COR-L47 (cell line): ENCODE data around the gene COG5.

Experiments used
- DNase-seq: peaks from one replicate; lab custom pipeline; 2025; lab: John Stamatoyannopoulos, UW

COG5 gene

GRCh38 chr7:107563775-107564552 is at the start of gene COG5, which contains the start of gene DUS4L:
TSS of gene COG5 (minus strand) at chr7:107563920. CDS start at chr7:107563896, 24 bp downstream.
TSS of gene DUS4L (plus strand) at chr7:107563971. CDS start at chr7:107567071, 3,100 bp downstream.
- peak; percentile 71 for DNase-seq

- DNase-seq, result no peak
Observed at GRCh38 chr7:107613439-107613838, 49.7 kb upstream of the COG5 start.

GRCh38 chr7:107610323-107610722 is 46.6 kb upstream of the COG5 start:
- no peak for DNase-seq

DNA sequence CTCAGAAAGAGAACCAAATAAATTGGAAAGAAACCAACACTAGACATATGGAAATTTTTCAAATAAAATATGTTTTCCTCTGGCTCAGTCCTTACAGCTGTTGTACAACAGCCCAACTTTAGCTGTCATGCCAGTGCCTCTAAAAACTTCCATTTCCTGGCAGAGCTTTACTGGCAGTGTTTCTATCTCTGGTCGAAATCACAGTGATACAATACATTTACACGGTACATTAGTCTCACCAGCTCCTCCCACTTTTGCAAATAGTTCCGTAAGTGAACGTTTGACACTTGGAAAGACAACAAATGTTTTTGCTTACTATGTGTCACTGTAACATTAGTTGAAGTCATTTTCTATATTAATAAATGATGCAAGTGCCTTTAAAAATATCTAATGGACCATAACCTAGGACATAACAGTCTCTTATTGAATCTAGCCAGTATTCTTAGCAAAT is 46.1 kb upstream of the COG5 start:
- DNase-seq, result no peak

DNA sequence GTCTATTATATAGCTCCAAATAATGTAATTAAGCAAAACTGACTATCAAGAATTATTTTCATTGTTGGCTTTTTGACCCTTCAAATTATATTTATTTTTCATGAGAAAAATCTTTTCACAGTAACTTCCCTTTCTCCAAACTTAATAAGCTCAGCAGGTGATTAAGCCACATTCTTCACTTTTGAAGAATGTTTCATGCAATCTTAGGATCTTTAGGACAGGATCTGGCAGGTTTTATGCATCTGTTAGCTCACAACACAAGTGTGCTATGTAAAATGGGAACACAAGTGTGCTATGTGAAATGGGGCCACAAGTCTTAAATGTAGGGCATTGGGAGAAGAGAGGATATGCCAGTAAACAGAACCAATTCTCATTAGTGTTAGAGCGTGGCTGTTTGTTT is 42.6 kb upstream of the COG5 start:
- no peak for DNase-seq

DNA sequence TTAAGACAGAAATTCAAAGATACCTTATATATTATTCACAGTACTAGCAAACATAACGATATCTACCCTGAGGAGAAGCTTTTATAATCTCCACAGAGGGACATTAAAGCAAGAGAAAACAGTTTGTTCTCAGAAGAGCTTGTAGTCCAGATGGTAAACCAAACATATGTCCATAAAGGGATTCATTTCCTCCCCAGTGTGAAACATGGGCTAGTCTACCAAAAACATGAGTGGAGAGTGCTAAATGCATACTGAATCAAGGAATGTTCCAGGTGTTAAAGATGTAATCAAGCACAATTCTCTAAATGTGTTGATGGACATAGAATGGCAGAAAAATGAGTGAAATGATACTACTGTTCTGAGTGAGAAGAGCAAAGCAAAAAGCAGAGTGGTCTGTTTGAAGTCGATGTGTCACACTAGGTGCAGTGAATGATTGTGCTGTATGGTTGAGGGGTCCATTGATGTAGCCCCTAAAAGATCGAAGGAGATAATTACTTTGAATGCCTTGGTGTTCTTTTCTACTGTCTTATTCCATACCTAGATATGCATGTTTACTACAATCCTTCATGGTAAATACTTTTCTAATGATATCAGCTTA is 41.6 kb upstream of the COG5 start:
- DNase-seq, result no peak

DNA sequence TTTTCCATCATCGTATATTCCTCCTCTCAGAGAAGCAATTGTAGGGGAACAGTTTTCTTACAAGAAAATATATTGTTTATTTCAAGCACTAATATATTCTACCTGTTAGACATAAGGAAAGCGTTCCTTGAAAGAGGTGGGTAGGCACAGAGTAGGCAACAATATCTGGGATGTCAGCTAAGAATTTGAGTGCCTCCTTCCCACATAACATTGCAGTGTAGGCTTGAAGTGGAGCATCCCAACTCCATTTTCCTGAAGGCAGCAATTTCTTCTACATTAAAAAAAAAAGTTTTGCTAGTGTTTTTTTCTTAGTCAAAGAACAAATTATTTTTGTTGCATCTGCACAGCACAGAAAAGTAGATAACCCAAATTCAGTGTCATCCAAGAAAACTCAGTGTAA is 37.1 kb upstream of the COG5 start:
- no peak for DNase-seq

DNA sequence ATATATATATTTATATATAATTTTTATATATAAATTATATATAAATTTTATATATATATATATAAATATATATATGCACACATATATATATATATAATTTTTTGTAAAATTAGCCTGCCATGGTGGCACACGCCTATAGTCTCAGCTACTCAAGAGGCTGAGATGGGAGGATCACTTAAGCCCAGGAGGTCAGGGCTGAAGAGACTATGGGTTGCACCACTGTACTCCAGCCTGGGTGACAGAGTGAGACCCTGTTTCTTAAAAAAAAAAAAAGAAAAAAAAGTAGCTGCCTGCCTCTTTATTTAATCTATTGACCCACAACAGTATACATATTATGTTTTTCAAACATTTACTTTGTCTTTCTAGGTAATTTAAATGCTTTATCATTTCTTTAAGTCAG is 35.5 kb upstream of the COG5 start:
- no peak for DNase-seq

GRCh38 chr7:107597953-107598352 is 34.2 kb upstream of the COG5 start:
- no peak for DNase-seq

GRCh38 chr7:107597582-107597916 is 33.8 kb upstream of the COG5 start:
- no peak for DNase-seq

DNA sequence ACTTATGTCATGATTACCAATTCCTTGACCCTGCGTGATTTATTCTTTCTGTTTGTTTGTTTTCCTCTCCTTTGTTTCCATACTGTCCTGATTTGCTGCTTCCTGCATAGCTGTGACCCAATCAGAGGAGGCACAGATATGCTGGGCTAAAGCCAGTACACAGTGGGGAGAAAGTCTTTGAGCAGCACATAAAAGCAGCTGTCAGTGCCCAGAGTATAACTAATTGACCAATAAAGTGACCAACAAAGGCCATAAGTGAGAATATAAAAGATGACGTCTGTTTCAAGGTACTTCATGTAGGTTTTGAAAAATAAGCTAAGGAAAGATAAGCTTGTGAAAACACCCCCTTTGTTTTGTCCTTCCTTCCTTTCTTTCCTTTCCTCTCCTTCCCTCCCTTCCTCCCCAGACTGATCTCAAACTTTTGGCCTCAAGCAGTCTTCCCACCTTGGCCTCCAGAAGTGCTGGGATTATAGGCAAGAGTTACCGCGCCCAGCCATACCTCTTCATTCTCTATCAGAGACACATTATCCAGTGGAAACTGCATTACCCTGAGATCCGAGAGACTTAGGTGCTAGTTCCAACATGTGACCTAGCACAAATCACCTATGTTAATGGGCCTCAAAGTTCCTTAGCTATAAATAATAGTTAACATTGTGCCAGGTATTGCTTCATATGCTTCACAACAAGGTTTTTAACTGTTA is 33.3 kb upstream of the COG5 start:
- DNase-seq, result no peak

DNA sequence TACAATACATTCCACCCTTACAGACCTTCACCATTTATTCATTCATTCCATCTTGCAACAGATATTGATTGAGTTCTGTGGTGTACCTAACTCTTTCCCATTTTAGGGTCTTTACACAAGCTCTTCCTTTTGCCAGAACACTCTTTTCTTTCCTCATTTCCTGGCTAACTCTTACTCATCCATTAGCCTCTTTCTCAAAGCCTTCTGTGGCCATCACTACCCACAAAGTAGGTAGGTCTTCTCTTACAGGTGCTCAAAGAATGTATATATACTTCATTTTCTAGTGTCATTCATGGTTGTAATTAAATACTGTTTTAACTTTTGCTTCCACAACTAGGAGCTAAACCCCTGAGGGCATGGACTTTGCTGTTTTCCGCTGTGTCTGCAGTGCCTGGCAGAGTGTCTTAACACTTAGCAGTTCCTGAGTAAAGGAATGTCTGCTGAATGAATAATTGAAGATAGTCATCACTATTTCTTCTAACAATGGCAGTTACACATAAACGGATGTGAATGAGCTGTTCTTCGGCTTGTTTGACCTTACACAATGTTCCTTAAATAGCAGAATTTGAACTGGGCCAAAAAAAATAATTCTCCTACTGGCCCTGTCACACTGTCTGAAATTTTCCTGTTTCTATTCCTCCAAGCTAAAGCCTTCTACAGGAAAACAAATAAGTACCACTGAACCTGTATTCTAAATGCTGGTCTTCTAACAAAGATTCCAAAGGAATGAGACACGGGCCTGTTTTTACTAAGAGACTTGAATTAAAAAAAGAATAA is 31.4 kb upstream of the COG5 start:
- DNase-seq, result no peak

- DNase-seq, result no peak
Observed at GRCh38 chr7:107593025-107593410, 29.3 kb upstream of the COG5 start.

DNA sequence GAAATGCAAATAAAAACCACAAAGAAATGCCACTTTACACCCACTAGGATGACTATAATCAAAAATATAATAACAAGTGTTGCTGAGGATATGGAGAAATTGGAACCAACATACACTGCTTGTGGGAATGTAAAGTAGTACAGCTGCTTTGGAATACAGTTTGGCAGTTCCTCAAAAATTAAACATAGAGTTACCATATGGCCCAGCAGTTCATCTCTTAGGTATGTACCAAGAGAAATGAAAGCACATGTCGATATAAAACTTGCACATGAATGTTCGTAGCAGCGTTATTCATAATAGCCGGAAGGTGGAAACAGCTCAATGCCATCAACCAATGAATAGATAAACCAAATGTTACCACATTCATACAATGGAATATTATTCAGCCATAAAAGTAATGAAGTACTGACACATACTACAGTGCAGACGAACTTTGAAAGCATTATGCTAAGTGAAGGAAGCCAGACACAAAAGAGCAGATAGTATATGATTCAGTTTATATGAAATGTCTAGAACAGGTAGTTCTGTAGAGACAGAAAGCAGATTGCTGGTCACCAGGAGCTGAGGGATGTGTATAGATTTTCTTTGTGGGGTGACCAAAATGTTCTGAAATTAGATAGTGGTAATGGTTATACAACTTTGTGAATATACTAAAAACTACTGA is 28.8 kb upstream of the COG5 start:
- DNase-seq, result no peak

- DNase-seq, result no peak
Observed at GRCh38 chr7:107591421-107591820, 27.7 kb upstream of the COG5 start.

DNA sequence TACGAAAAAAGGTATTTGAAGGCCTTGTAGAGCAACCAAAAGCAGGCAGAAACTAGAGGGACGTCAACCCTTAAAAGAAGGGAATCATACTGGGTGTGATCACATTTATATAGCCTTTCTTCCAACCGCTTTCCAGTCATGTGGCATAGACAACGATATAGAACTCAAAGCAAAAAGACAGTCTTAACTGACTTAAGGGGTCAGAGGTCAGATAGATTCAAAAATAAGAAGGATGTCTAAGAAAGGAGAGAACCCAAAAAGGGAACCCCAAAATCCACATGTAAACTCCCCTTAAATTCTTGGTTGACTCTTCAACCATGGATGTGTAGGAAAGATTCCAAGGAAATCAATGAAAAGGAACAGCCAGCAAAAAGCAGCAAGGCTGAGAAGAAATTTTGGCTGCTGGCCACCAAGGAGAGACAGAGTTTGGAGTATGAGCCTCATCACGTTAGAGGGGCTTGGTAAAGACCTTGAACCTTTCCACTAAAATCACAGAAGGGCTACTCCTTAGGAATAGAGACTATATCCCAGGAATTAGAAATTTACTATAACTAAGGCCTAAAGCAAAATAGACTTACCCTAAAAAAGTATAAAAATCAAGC is 24.9 kb upstream of the COG5 start:
- no peak for DNase-seq

- DNase-seq, result no peak
Observed at GRCh38 chr7:107584716-107585115, 21.0 kb upstream of the COG5 start.

DNA sequence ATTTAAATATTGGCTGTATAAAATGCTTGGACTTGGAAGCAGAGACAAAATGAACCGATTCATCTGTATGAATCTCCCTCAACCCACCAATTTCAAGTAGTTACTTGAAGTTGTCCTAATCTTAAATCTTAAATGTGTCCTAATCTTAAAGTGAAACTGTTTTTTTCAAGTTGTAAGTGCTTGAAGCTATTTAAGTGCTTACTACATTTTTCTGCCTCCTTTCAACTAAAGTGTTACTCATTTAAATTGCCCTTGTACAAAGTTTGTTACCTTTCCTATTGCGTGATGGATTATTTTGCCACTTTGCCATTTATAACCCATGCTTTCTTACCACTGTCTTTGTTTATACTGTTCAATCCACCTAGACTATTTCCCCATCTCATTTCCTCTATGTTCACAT is 19.2 kb upstream of the COG5 start:
- DNase-seq, result no peak

DNA sequence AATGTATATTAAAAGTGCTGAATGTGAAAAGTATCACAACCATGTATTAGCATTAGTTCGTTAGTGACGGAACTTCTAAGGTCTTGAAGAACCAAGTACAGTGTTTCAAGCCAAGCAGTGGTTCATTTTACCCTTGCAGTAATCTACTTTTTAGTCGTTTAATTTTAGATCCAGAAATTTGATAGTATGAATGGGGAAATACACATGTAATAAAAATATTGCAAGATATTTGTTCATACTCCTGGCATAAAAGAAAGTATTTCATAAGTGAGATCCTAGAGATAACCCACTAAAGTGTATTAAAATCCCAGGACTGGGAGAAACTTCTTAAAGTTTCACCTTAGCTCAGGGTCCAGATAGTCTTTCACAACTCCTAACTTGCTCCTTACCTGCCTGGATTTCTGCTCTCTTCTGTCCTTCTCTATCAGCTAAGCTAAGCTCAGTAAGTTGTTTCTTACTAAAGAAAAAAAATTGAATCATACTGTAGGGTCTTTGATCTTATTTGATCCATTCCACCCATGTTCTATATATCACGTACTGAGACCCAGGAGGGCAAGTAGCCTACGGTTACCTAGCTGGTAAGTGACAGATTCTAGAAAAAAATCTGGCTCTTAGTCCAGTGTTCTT is 17.8 kb upstream of the COG5 start:
- no peak for DNase-seq

GRCh38 chr7:107580716-107581383 is 17.1 kb upstream of the COG5 start:
- no peak for DNase-seq
